ENCODE data around the gene SH3RF3.
"Not testable (repeated sequence)": the region's sequence is repeated elsewhere in the genome, so short reads cannot be mapped to it uniquely, and the experiment has no call there.

Gene SH3RF3

GRCh38 chr2:109220860-109221259, 91.9 kb downstream of the SH3RF3 start:
- no peak for DNase-seq (ENCODE audit: low spot score)

GRCh38 chr2:109221316-109221715, 92.3 kb downstream of the SH3RF3 start:
- DNase-seq (ENCODE audit: low spot score): not testable (repeated sequence)

- DNase-seq (ENCODE audit: low spot score): no peak
Observed at GRCh38 chr2:109222422-109222821, 93.4 kb downstream of the SH3RF3 start.

- DNase-seq (ENCODE audit: low spot score): no peak
Observed at GRCh38 chr2:109222825-109223471, 93.9 kb downstream of the SH3RF3 start.

GRCh38 chr2:109223490-109223889, 94.5 kb downstream of the SH3RF3 start:
- no peak for DNase-seq (ENCODE audit: low spot score)

- not testable (repeated sequence) for DNase-seq (ENCODE audit: low spot score)
Observed at GRCh38 chr2:109224341-109224740, 95.3 kb downstream of the SH3RF3 start.

- DNase-seq (ENCODE audit: low spot score): no peak
Observed at GRCh38 chr2:109225170-109225782, 96.3 kb downstream of the SH3RF3 start.

- no peak for DNase-seq (ENCODE audit: low spot score)
Observed at GRCh38 chr2:109226128-109226527, 97.1 kb downstream of the SH3RF3 start.

GRCh38 chr2:109226622-109227021, 97.6 kb downstream of the SH3RF3 start:
- DNase-seq (ENCODE audit: low spot score): no peak

GRCh38 chr2:109229094-109229675, 100.2 kb downstream of the SH3RF3 start:
- no peak for DNase-seq (ENCODE audit: low spot score)

GRCh38 chr2:109230941-109231420, 102.0 kb downstream of the SH3RF3 start:
- no peak for DNase-seq (ENCODE audit: low spot score)

GRCh38 chr2:109231428-109231827, 102.4 kb downstream of the SH3RF3 start:
- no peak for DNase-seq (ENCODE audit: low spot score)

GRCh38 chr2:109231996-109232705, 103.1 kb downstream of the SH3RF3 start:
- DNase-seq (ENCODE audit: low spot score): no peak

GRCh38 chr2:109232909-109233308, 103.9 kb downstream of the SH3RF3 start:
- no peak for DNase-seq (ENCODE audit: low spot score)

- DNase-seq (ENCODE audit: low spot score): no peak
Observed at GRCh38 chr2:109233643-109234042, 104.6 kb downstream of the SH3RF3 start.

- no peak for DNase-seq (ENCODE audit: low spot score)
Observed at GRCh38 chr2:109234355-109234754, 105.3 kb downstream of the SH3RF3 start.

GRCh38 chr2:109236147-109236546, 107.1 kb downstream of the SH3RF3 start:
- no peak for DNase-seq (ENCODE audit: low spot score)

- no peak for DNase-seq (ENCODE audit: low spot score)
Observed at GRCh38 chr2:109237792-109238191, 108.8 kb downstream of the SH3RF3 start.

- DNase-seq (ENCODE audit: low spot score): no peak
Observed at GRCh38 chr2:109238580-109238979, 109.6 kb downstream of the SH3RF3 start.

- DNase-seq (ENCODE audit: low spot score): no peak
Observed at GRCh38 chr2:109239720-109240119, 110.7 kb downstream of the SH3RF3 start.

GRCh38 chr2:109242210-109242653, 113.2 kb downstream of the SH3RF3 start:
- no peak for DNase-seq (ENCODE audit: low spot score)

- no peak for DNase-seq (ENCODE audit: low spot score)
Observed at GRCh38 chr2:109242654-109243331, 113.8 kb downstream of the SH3RF3 start.

Measured in hematopoietic multipotent progenitor cell treated with erythropoietin and hydrocortisone succinate and interleukin-3 and kit ligand, for 17 days (in vitro differentiated cells).